ENCODE results near the gene NMRK2. TPM values are rescaled to one million over a fixed set of nuclear protein-coding genes. Genes with fewer than 3 reads are reported as not detected.

The NMRK2 gene
- total and polyA plus RNA-seq, 2 of the 13 experiments (the other 11 are each of a cell fraction or from before 2014, with no cell fraction given), result not detected

DNA sequence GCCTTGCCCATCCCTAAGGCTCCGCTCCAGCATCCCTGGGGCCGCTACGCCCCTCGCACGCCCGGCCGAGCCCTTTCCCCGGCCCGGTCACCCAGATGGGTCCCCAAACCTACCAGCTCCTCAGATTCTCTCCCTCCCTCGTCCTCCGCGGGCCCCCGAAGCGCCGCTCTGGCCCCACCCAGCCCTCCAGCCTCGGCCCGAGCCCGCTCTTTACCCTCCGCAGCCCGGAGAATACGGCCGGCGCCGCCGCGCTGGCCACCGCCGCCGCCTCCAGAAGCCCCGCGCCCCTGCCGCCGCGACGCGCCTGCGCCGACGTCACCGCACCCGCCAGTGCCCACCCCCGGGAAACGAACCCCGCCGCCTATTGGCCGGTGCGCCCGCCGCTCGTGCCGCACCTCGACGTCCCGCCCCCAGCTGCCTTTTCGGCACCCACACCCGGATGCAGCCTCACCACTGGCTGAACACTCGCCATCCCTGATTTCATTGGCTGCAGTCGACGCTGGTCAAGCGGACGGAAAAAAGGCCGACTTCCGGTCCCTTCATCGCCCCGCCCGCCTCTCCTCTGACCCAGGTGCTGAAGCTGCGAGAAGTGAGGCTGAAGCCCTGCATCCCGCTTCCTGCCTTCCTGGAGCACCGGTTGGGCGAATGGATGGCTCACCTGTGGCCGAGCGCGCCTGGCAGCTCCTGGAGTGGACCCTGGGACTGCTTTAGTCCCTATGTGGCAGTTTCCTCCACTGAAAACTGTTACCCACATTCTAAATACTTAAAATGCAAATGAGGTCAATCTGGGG, 38.1 kb downstream of the NMRK2 start, which contains the start of gene DAPK3 (continued):
- TF ChIP-seq, protein P1, sequence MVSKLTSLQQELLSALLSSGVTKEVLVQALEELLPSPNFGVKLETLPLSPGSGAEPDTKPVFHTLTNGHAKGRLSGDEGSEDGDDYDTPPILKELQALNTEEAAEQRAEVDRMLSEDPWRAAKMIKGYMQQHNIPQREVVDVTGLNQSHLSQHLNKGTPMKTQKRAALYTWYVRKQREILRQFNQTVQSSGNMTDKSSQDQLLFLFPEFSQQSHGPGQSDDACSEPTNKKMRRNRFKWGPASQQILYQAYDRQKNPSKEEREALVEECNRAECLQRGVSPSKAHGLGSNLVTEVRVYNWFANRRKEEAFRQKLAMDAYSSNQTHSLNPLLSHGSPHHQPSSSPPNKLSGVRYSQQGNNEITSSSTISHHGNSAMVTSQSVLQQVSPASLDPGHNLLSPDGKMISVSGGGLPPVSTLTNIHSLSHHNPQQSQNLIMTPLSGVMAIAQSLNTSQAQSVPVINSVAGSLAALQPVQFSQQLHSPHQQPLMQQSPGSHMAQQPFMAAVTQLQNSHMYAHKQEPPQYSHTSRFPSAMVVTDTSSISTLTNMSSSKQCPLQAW (CRISPR knock-in tag; IDR thresholded peaks at IDR 0.05), result no peak
- 0 out of 2 replicates have a peak, but pooled peaks have one; percentile 46 for TF ChIP-seq ELF4 (CRISPR knock-in tag; IDR thresholded peaks at IDR 0.05; ENCODE audit: borderline replicate concordance)
- TF ChIP-seq ZNF362 (CRISPR knock-in tag; IDR thresholded peaks at IDR 0.05; ENCODE audit: borderline replicate concordance), result peak; percentile 84
- TF ChIP-seq ZNF224 (CRISPR knock-in tag; IDR thresholded peaks at IDR 0.05), result 0 out of 2 replicates have a peak, but pooled peaks have one; percentile 28
- TF ChIP-seq ZNF350 (CRISPR knock-in tag; IDR thresholded peaks at IDR 0.05; ENCODE audit: borderline replicate concordance, low read depth), result no peak
- peak; percentile 88 for TF ChIP-seq ZNF343 (CRISPR knock-in tag; IDR thresholded peaks at IDR 0.05)
- no peak for TF ChIP-seq MLLT10 (CRISPR knock-in tag; IDR thresholded peaks at IDR 0.05)
- TF ChIP-seq HNRNPUL1 (IDR thresholded peaks at IDR 0.05; ENCODE audit: low read depth, low read length), result no peak
- TF ChIP-seq SYNCRIP (IDR thresholded peaks at IDR 0.05; ENCODE audit: insufficient read depth, low read depth, low read length), result no peak
- TF ChIP-seq, protein P2, sequence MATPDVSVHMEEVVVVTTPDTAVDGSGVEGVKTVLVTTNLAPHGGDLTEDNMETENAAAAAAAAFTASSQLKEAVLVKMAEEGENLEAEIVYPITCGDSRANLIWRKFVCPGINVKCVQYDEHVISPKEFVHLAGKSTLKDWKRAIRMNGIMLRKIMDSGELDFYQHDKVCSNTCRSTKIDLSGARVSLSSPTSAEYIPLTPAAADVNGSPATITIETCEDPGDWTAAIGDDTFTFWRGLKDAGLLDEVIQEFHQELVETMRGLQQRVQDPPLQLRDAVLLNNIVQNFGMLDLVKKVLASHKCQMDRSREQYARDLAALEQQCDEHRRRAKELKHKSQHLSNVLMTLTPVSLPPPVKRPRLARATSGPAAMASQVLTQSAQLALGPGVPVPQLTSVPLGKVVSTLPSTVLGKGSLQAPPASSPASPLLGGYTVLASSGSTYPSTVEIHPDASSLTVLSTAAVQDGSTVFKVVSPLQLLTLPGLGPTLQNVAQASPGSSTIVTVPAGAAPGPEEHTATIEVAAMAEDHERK (CRISPR knock-in tag; IDR thresholded peaks at IDR 0.05; ENCODE audit: low read depth), result no peak
- TF ChIP-seq KLF11 (CRISPR knock-in tag; IDR thresholded peaks at IDR 0.05), result no peak
- peak; percentile 50; the same call in 1 of the 2 replicates for TF ChIP-seq ZNF451 (CRISPR knock-in tag; IDR thresholded peaks at IDR 0.05)
- TF ChIP-seq BRF2 (CRISPR knock-in tag; IDR thresholded peaks at IDR 0.05), result no peak
- peak; percentile 99 for TF ChIP-seq POLR2AphosphoS2 (IDR thresholded peaks at IDR 0.05; ENCODE audit: low read depth, low read length)
- no peak for TF ChIP-seq ZNF296 (CRISPR knock-in tag; conservative IDR thresholded peaks at IDR 0.05)
- no peak for TF ChIP-seq CC2D1A (CRISPR knock-in tag; IDR thresholded peaks at IDR 0.05)
- TF ChIP-seq, protein P3, sequence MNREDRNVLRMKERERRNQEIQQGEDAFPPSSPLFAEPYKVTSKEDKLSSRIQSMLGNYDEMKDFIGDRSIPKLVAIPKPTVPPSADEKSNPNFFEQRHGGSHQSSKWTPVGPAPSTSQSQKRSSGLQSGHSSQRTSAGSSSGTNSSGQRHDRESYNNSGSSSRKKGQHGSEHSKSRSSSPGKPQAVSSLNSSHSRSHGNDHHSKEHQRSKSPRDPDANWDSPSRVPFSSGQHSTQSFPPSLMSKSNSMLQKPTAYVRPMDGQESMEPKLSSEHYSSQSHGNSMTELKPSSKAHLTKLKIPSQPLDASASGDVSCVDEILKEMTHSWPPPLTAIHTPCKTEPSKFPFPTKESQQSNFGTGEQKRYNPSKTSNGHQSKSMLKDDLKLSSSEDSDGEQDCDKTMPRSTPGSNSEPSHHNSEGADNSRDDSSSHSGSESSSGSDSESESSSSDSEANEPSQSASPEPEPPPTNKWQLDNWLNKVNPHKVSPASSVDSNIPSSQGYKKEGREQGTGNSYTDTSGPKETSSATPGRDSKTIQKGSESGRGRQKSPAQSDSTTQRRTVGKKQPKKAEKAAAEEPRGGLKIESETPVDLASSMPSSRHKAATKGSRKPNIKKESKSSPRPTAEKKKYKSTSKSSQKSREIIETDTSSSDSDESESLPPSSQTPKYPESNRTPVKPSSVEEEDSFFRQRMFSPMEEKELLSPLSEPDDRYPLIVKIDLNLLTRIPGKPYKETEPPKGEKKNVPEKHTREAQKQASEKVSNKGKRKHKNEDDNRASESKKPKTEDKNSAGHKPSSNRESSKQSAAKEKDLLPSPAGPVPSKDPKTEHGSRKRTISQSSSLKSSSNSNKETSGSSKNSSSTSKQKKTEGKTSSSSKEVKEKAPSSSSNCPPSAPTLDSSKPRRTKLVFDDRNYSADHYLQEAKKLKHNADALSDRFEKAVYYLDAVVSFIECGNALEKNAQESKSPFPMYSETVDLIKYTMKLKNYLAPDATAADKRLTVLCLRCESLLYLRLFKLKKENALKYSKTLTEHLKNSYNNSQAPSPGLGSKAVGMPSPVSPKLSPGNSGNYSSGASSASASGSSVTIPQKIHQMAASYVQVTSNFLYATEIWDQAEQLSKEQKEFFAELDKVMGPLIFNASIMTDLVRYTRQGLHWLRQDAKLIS (CRISPR knock-in tag; IDR thresholded peaks at IDR 0.05), result no peak
- TF ChIP-seq TOPORS (CRISPR knock-in tag; IDR thresholded peaks at IDR 0.05), result no peak
